ENCODE measurements around the gene GTF2F2.

DNA sequence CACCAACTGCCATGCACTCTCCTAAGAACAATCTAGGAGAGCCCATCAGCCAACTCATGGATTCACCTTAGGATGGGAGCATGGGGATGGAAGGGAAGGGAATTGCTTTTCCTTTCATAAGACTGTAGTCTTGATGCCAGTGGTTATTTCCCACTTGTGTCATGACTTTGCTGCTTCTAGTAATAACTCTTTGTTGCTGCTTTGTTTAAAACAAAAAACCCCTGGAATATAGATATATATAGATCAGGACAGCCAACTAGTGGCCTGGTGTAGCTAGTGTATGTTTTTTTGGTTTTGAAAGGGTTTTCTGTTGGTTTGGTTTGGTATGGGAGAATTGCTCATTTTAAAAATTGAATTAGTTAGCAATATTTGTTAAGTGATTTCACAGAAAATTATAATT, 119.8 kb downstream of the GTF2F2 start:
- TF ChIP-seq, protein P1, sequence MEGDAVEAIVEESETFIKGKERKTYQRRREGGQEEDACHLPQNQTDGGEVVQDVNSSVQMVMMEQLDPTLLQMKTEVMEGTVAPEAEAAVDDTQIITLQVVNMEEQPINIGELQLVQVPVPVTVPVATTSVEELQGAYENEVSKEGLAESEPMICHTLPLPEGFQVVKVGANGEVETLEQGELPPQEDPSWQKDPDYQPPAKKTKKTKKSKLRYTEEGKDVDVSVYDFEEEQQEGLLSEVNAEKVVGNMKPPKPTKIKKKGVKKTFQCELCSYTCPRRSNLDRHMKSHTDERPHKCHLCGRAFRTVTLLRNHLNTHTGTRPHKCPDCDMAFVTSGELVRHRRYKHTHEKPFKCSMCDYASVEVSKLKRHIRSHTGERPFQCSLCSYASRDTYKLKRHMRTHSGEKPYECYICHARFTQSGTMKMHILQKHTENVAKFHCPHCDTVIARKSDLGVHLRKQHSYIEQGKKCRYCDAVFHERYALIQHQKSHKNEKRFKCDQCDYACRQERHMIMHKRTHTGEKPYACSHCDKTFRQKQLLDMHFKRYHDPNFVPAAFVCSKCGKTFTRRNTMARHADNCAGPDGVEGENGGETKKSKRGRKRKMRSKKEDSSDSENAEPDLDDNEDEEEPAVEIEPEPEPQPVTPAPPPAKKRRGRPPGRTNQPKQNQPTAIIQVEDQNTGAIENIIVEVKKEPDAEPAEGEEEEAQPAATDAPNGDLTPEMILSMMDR (optimal IDR thresholded peaks at IDR 0.05 in 1 of 3, IDR thresholded peaks at IDR 0.05 in 1 of 3, conservative IDR thresholded peaks at IDR 0.05 in 1 of 3; ENCODE audit: extremely low read depth in 1 of 3, insufficient read depth in 2 of 3, low read length in 3 of 3): no peak
- TF ChIP-seq EZH2 (IDR thresholded peaks at IDR 0.05; ENCODE audit: low read length): no peak
